GM10266 (cell line): ENCODE measurements around the gene EML5.

Experiments
- DNase-seq: peaks from one replicate; pipeline ENCODE4 v3.0.0; 2012; ENCODE audit errors: extremely low spot score
- CTCF ChIP-seq: IDR thresholded peaks from 2 replicates; pipeline ENCODE4 v1.5.1; 2012; ENCODE audit warnings: mild to moderate bottlenecking, low read depth; ENCODE audit not compliant: control insufficient read depth, insufficient read depth; ENCODE audit errors: missing control alignments

Gene EML5

GRCh38 chr14:88792473-88793258 lies at the start of gene EML5:
EML5 (minus strand) TSS chr14:88792953; CDS start chr14:88792503, 450 bp downstream.
- peak; percentile 85 for DNase-seq
- peak; percentile 33 for TF ChIP-seq CTCF

- no peak for TF ChIP-seq CTCF
- DNase-seq = no peak
These were observed 49.7 kb upstream of the EML5 start for GRCh38 chr14:88842414-88842813.

- DNase-seq = no peak
- TF ChIP-seq CTCF = no peak
These were observed 49.0 kb upstream of the EML5 start for GRCh38 chr14:88841741-88842140.

DNA sequence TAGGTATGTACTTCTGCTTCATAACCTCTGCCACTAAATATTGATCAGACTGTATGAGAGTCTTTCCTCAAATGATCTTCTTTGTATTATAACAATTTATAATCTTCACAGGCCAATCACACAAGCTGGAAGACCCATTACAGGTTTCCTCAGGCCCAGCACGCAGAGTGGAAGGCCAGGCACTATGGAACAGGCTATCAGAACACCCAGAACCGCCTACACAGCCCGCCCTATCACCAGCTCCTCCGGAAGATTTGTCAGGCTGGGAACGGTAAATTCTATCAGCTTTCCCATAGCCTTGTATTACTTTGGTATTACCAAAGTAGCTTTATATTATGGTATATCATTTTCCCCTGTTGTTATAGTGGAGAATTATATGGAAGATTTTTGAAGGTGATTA lies 48.2 kb upstream of the EML5 start:
- no peak for DNase-seq
- no peak for TF ChIP-seq CTCF

- TF ChIP-seq CTCF = no peak
- no peak for DNase-seq
These were observed 45.3 kb upstream of the EML5 start for GRCh38 chr14:88838015-88838414.

DNA sequence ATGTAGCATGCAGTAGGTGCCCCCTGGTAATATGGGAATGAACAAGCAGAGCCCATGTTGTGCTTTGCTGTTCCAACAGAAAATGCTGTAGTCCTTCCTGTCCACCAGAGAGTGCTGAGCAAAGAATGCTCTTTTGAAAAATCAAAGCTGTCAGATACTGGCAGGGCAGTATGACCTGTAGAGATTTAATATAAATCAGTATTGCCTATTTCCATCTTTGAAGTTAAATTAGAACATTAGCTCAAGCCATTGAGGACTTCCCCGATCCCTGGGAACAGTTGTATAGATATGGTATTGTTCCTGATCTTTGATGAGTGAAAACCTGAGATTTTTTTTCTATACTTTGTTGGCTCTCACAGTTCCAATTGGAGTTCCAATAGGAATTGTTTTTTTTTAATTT lies 44.7 kb upstream of the EML5 start:
- TF ChIP-seq CTCF = no peak
- DNase-seq = no peak

- no peak for DNase-seq
- no peak for TF ChIP-seq CTCF
These were observed 42.9 kb upstream of the EML5 start for GRCh38 chr14:88835661-88836060.
